ENCODE data around the gene MGAT4B. TPM values are rescaled to one million over a fixed set of nuclear protein-coding genes. Genes with fewer than 3 reads are reported as not detected.
A peak's percentile ranks its signal among the peaks of the same experiment; 100 is the strongest.

Gene MGAT4B
- total and polyA plus RNA-seq, 2 of the 13 experiments (the other 11 are each of a cell fraction or from before 2014, with no cell fraction given), result 93.5 to 130 TPM

DNA sequence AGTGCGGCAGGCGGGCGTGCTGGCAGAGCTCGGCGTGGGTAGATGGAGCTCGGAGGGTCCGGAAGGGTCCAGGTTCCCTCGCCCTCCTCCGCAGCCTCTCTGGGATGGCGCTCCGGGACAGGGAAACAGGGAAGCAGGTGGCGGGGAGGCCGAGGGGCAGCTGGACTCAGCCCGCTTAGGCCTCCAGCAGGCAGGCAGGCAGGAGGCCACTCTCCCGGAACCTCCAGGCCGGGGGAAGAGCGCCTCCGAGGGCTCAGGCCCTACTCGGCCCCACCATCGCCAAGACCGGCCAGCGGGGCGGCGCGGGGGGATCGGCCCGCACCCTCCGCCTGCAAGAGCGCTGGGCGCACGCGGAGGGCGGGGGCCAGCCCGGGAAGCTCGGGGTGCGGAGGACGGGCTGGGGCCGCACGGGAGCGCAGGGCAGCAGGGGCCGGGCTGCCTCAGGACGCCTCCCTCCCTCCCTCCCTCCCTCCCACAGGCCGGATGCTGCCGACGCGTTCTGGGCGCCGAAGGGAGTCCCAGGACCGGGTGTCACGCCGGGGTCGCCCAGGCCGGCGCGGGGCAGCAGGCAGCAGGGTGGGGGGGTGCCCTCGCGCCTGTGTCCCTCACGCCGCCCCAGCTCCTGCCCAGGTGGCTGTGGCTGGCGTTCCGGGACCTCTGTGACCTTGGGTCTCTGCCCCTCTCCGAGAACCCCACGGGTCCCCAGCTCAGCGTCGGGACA is 977 bp downstream of the MGAT4B start (continued):
- TF ChIP-seq ZNF660 (CRISPR knock-in tag; IDR thresholded peaks at IDR 0.05; ENCODE audit: borderline replicate concordance, low read depth), result no peak
- TF ChIP-seq, protein P1, sequence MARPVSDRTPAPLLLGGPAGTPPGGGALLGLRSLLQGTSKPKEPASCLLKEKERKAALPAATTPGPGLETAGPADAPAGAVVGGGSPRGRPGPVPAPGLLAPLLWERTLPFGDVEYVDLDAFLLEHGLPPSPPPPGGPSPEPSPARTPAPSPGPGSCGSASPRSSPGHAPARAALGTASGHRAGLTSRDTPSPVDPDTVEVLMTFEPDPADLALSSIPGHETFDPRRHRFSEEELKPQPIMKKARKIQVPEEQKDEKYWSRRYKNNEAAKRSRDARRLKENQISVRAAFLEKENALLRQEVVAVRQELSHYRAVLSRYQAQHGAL (CRISPR knock-in tag; IDR thresholded peaks at IDR 0.05; ENCODE audit: not compliant biosample characterization), result peak; percentile 21
- TF ChIP-seq FOXA3 (CRISPR knock-in tag; IDR thresholded peaks at IDR 0.05), result no peak
- 0 out of 2 replicates have a peak, but pooled peaks have one; percentile 44 for TF ChIP-seq ZNF773 (CRISPR knock-in tag; IDR thresholded peaks at IDR 0.05; ENCODE audit: borderline replicate concordance)
- no peak for TF ChIP-seq NFYB (CRISPR knock-in tag; IDR thresholded peaks at IDR 0.05)
- TF ChIP-seq, protein P2, sequence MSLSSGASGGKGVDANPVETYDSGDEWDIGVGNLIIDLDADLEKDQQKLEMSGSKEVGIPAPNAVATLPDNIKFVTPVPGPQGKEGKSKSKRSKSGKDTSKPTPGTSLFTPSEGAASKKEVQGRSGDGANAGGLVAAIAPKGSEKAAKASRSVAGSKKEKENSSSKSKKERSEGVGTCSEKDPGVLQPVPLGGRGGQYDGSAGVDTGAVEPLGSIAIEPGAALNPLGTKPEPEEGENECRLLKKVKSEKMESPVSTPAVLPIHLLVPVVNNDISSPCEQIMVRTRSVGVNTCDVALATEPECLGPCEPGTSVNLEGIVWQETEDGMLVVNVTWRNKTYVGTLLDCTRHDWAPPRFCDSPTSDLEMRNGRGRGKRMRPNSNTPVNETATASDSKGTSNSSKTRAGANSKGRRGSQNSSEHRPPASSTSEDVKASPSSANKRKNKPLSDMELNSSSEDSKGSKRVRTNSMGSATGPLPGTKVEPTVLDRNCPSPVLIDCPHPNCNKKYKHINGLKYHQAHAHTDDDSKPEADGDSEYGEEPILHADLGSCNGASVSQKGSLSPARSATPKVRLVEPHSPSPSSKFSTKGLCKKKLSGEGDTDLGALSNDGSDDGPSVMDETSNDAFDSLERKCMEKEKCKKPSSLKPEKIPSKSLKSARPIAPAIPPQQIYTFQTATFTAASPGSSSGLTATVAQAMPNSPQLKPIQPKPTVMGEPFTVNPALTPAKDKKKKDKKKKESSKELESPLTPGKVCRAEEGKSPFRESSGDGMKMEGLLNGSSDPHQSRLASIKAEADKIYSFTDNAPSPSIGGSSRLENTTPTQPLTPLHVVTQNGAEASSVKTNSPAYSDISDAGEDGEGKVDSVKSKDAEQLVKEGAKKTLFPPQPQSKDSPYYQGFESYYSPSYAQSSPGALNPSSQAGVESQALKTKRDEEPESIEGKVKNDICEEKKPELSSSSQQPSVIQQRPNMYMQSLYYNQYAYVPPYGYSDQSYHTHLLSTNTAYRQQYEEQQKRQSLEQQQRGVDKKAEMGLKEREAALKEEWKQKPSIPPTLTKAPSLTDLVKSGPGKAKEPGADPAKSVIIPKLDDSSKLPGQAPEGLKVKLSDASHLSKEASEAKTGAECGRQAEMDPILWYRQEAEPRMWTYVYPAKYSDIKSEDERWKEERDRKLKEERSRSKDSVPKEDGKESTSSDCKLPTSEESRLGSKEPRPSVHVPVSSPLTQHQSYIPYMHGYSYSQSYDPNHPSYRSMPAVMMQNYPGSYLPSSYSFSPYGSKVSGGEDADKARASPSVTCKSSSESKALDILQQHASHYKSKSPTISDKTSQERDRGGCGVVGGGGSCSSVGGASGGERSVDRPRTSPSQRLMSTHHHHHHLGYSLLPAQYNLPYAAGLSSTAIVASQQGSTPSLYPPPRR (CRISPR knock-in tag; IDR thresholded peaks at IDR 0.05; ENCODE audit: borderline replicate concordance), result no peak
- 0 out of 2 replicates have a peak, but pooled peaks have one; percentile 42 for TF ChIP-seq HIVEP1 (CRISPR knock-in tag; IDR thresholded peaks at IDR 0.05)
- TF ChIP-seq HCFC1 (IDR thresholded peaks at IDR 0.05; ENCODE audit: low read depth, low read length), result no peak
- no peak for TF ChIP-seq SATB2 (CRISPR knock-in tag; IDR thresholded peaks at IDR 0.05)
- TF ChIP-seq, protein P3, sequence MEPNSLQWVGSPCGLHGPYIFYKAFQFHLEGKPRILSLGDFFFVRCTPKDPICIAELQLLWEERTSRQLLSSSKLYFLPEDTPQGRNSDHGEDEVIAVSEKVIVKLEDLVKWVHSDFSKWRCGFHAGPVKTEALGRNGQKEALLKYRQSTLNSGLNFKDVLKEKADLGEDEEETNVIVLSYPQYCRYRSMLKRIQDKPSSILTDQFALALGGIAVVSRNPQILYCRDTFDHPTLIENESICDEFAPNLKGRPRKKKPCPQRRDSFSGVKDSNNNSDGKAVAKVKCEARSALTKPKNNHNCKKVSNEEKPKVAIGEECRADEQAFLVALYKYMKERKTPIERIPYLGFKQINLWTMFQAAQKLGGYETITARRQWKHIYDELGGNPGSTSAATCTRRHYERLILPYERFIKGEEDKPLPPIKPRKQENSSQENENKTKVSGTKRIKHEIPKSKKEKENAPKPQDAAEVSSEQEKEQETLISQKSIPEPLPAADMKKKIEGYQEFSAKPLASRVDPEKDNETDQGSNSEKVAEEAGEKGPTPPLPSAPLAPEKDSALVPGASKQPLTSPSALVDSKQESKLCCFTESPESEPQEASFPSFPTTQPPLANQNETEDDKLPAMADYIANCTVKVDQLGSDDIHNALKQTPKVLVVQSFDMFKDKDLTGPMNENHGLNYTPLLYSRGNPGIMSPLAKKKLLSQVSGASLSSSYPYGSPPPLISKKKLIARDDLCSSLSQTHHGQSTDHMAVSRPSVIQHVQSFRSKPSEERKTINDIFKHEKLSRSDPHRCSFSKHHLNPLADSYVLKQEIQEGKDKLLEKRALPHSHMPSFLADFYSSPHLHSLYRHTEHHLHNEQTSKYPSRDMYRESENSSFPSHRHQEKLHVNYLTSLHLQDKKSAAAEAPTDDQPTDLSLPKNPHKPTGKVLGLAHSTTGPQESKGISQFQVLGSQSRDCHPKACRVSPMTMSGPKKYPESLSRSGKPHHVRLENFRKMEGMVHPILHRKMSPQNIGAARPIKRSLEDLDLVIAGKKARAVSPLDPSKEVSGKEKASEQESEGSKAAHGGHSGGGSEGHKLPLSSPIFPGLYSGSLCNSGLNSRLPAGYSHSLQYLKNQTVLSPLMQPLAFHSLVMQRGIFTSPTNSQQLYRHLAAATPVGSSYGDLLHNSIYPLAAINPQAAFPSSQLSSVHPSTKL (CRISPR knock-in tag; IDR thresholded peaks at IDR 0.05), result no peak
- no peak for TF ChIP-seq NCOA2 (CRISPR knock-in tag; IDR thresholded peaks at IDR 0.05)
- TF ChIP-seq, protein P4, sequence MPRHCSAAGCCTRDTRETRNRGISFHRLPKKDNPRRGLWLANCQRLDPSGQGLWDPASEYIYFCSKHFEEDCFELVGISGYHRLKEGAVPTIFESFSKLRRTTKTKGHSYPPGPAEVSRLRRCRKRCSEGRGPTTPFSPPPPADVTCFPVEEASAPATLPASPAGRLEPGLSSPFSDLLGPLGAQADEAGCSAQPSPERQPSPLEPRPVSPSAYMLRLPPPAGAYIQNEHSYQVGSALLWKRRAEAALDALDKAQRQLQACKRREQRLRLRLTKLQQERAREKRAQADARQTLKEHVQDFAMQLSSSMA (CRISPR knock-in tag; IDR thresholded peaks at IDR 0.05), result no peak
- TF ChIP-seq, protein P5, sequence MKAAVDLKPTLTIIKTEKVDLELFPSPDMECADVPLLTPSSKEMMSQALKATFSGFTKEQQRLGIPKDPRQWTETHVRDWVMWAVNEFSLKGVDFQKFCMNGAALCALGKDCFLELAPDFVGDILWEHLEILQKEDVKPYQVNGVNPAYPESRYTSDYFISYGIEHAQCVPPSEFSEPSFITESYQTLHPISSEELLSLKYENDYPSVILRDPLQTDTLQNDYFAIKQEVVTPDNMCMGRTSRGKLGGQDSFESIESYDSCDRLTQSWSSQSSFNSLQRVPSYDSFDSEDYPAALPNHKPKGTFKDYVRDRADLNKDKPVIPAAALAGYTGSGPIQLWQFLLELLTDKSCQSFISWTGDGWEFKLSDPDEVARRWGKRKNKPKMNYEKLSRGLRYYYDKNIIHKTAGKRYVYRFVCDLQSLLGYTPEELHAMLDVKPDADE (CRISPR knock-in tag; IDR thresholded peaks at IDR 0.05), result no peak
- TF ChIP-seq KLF13 (CRISPR knock-in tag; IDR thresholded peaks at IDR 0.05), result no peak
- no peak for TF ChIP-seq YEATS4 (CRISPR knock-in tag; IDR thresholded peaks at IDR 0.05; ENCODE audit: borderline replicate concordance)
- TF ChIP-seq MEIS1 (CRISPR knock-in tag; IDR thresholded peaks at IDR 0.05; ENCODE audit: borderline replicate concordance), result 0 out of 2 replicates have a peak, but pooled peaks have one; percentile 5

All from HepG2 (cell line).